GM18505 (cell line): Measurements from ENCODE around the gene ARL15.
A peak's percentile ranks its signal among the peaks of the same experiment; 100 is the strongest.

ENCODE experiments used
- ATAC-seq: cut with Tn5 transposase; IDR thresholded peaks from one replicate; pipeline ENCODE4 v1.9.1; 2021; ENCODE audit not compliant: unreplicated experiment
- POLR2A ChIP-seq: IDR thresholded peaks from 4 replicates; pipeline ENCODE4 v1.6.1; 2011; ENCODE audit warnings: borderline replicate concordance; ENCODE audit not compliant: insufficient read depth, insufficient read length; ENCODE audit errors: extremely low read depth

The ARL15 gene

GRCh38 chr5:54270326-54270725 lies 40.0 kb downstream of the ARL15 start:
- ATAC-seq: no peak
- TF ChIP-seq POLR2A: no peak

- TF ChIP-seq POLR2A: no peak
Observed at GRCh38 chr5:54264574-54264973, 45.8 kb downstream of the ARL15 start.

GRCh38 chr5:54263447-54263846 lies 46.9 kb downstream of the ARL15 start:
- no peak for TF ChIP-seq POLR2A
- ATAC-seq: no peak

More at GRCh38 chr5:54264574-54264973, 45.8 kb downstream of the ARL15 start:
- no peak for ATAC-seq

- TF ChIP-seq POLR2A: no peak
- no peak for ATAC-seq
Observed at GRCh38 chr5:54261596-54261995, 48.8 kb downstream of the ARL15 start.

GRCh38 chr5:54259981-54260380 lies 50.4 kb downstream of the ARL15 start:
- TF ChIP-seq POLR2A: no peak
- no peak for ATAC-seq

- no peak for TF ChIP-seq POLR2A
Observed at GRCh38 chr5:54259090-54259489, 51.3 kb downstream of the ARL15 start.

GRCh38 chr5:54257366-54258118 lies 52.8 kb downstream of the ARL15 start:
- no peak for TF ChIP-seq POLR2A
- no peak for ATAC-seq

More at GRCh38 chr5:54259090-54259489, 51.3 kb downstream of the ARL15 start:
- no peak for ATAC-seq

GRCh38 chr5:54254482-54255198 lies 55.7 kb downstream of the ARL15 start:
- no peak for ATAC-seq
- TF ChIP-seq POLR2A: no peak

- no peak for TF ChIP-seq POLR2A
- ATAC-seq: no peak
Observed at GRCh38 chr5:54251981-54252380, 58.4 kb downstream of the ARL15 start.

GRCh38 chr5:54249210-54250028 lies 61.0 kb downstream of the ARL15 start:
- ATAC-seq: peak; percentile 49
- no peak for TF ChIP-seq POLR2A

- ATAC-seq: no peak
- TF ChIP-seq POLR2A: no peak
Observed at GRCh38 chr5:54247226-54247625, 63.1 kb downstream of the ARL15 start.

- no peak for TF ChIP-seq POLR2A
- ATAC-seq: no peak
Observed at GRCh38 chr5:54243483-54244080, 66.8 kb downstream of the ARL15 start.

- TF ChIP-seq POLR2A: no peak
- no peak for ATAC-seq
Observed at GRCh38 chr5:54242297-54242696, 68.1 kb downstream of the ARL15 start.

GRCh38 chr5:54234304-54234933 lies 76.0 kb downstream of the ARL15 start:
- TF ChIP-seq POLR2A: no peak
- no peak for ATAC-seq
